Liver (tissue), 3 donors: ENCODE measurements around the gene SH2D3A.
"Not testable (repeated sequence)": the region's sequence is repeated elsewhere in the genome, so short reads cannot be mapped to it uniquely, and the experiment has no call there.

Experiments
- CTCF ChIP-seq: fragments of 150-350 bp; IDR thresholded peaks from 2 replicates; pipeline ENCODE4 v1.5.1; 2017; ENCODE audit warnings: improper control_type of control experiment, low read depth, low read length; ENCODE audit not compliant: missing input control
- HNF4A ChIP-seq, 2 donors: conservative IDR thresholded peaks; 2 replicates each; pipeline ENCODE4 v1.6.1; 2016; ENCODE audit warnings: antibody characterized with exemption in 2 of 2, mild to moderate bottlenecking in 2 of 2
- HNF4G ChIP-seq: IDR thresholded peaks from 2 replicates; pipeline ENCODE4 v1.6.1; 2016; ENCODE audit warnings: antibody characterized with exemption
- MAX ChIP-seq: IDR thresholded peaks from 2 replicates; pipeline ENCODE4 v1.6.1; 2016; ENCODE audit warnings: antibody characterized with exemption
- RAD21 ChIP-seq, 2 donors: IDR thresholded peaks; 2 replicates each; pipeline ENCODE4 v1.6.1; 2016; ENCODE audit warnings: antibody characterized with exemption in 2 of 2, mild to moderate bottlenecking in 2 of 2
- REST ChIP-seq: IDR thresholded peaks from 2 replicates; pipeline ENCODE4 v1.6.1; 2016; ENCODE audit warnings: antibody characterized with exemption, mild to moderate bottlenecking
- RXRA ChIP-seq, 2 donors: IDR thresholded peaks; 2 replicates each; pipeline ENCODE4 v1.6.1; 2017 to 2018; ENCODE audit warnings: antibody characterized with exemption in 2 of 2, mild to moderate bottlenecking in 1 of 2
- SP1 ChIP-seq: IDR thresholded peaks from 2 replicates; pipeline ENCODE4 v1.6.1; 2018; ENCODE audit warnings: antibody characterized with exemption, mild to moderate bottlenecking
- YY1 ChIP-seq: IDR thresholded peaks from 2 replicates; pipeline ENCODE4 v1.6.1; 2016; ENCODE audit warnings: antibody characterized with exemption, mild to moderate bottlenecking
- donor health status: healthy.
- donor health status: healthy.

- not testable (repeated sequence) for TF ChIP-seq REST; CTCF; MAX; RXRA (IDR thresholded peaks at IDR 0.05); YY1; HNF4A (conservative IDR thresholded peaks at IDR 0.05); RAD21 (IDR thresholded peaks at IDR 0.05); SP1; HNF4G
These were observed 33.0 kb upstream of the SH2D3A start for GRCh38 chr19:6800160-6800790.
